Mononuclear cell (primary cell): ENCODE data around the gene SMAD4. TPM values are rescaled to one million over a fixed set of nuclear protein-coding genes. Genes with fewer than 3 reads are reported as not detected.

Source experiments
- H3K27me3 ChIP-seq: 2 replicates; pipeline ENCODE4 v1.6.0; 2011; ENCODE audit warnings: low read length, control low read depth; ENCODE audit not compliant: insufficient read depth
- H3K4me1 ChIP-seq: 2 replicates; pipeline ENCODE4 v1.5.1; 2011; ENCODE audit warnings: mild to moderate bottlenecking, low read length, control low read depth; ENCODE audit not compliant: insufficient read depth
- H3K4me3 ChIP-seq: 2 replicates; pipeline ENCODE4 v1.5.1; 2011; ENCODE audit warnings: mild to moderate bottlenecking, low read length, moderate library complexity
- H3K9me3 ChIP-seq: 2 replicates; pipeline ENCODE4 v1.5.1; 2011; ENCODE audit warnings: low read depth, mild to moderate bottlenecking, control low read depth, low read length
- total RNA-seq: library from RNA; depleted of rRNA; stranded (reverse); fragments of >200 nt; gene quantifications from one replicate; pipeline ENCODE4 v1.2.3, GENCODE V29; 2012

SMAD4 gene
- total RNA-seq, 1 donor = 77.9 TPM

DNA sequence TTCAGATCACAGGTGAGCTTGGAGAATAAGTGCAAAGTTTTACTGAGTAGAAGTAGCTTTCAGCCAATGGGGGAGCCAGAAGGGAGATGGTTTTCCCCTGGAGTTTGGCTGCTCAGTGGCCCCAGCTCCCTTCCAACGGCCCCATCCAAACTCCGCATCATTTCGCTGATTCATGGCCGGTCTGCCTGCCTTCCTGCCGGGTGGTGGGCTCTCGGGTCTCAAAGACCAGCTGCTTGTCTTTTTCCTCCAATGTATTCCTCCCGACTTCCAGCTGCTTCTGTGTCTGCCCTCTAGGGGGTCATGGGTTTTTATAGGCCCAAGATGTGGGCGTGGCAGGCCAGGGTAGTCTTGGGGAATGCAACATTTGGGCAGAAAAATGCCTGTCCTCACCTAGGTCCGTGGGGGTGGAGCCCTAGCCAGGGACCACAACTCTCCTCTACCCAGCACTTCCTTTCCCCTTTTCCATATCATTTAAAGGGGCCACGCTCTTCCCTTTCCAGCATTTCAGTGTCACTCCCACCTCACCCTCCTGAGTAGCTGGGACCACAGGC is 94.0 kb downstream of the SMAD4 start:
- Histone ChIP-seq H3K9me3 (no peaks in the 10 kb centered on the region), H3K27me3 (no peaks in the 10 kb centered on the region), H3K4me3 (no peak overlapping the region), H3K4me1 (no peaks in the 10 kb centered on the region)

- H3K4me3 ChIP-seq = no peak overlapping the region
- no peaks in the 10 kb centered on the region for H3K27me3 ChIP-seq
- no peaks in the 10 kb centered on the region for H3K4me1 ChIP-seq
- no peaks in the 10 kb centered on the region for H3K9me3 ChIP-seq
Observed at GRCh38 chr18:51125976-51126375, 96.0 kb downstream of the SMAD4 start.

DNA sequence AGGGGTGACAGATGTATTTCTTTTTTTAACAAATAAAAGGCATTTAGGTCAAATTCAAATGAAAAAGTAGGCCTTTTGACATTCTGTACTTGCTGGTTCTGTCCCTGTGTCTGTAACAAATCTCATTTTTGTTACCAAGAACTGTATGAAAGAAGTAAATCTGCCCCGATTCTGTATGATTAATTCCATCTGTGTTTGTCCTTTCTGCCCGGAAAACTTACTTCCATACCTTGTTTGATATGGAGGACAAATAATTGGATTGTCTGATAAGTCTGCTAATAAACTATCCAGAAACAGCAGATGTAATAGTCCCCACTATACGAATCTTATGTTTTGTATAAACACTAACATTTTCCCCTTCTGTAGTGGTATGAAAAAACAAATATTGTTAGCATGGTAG is 97.7 kb downstream of the SMAD4 start:
- Histone ChIP-seq H3K9me3 (no peaks in the 10 kb centered on the region), H3K4me1 (no peaks in the 10 kb centered on the region), H3K4me3 (no peak overlapping the region), H3K27me3 (no peaks in the 10 kb centered on the region)

DNA sequence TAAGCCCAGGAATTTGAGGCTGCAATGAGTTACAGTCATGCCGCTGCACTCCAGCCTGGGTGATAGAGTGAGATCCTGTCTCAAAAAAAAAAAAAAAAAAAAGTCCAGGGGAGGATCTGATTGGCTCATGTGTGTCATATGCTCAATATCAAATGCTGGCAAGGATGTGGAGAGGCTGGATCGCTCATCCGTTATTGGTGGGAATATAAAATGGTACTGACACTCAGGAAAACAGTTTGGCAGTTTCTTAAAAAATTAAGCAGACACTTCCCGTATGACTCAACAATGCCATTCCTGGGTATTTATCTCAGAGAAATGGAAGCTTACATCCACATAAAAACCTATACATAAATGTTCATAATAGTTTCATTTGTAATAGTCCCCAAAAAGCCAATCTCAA is 98.5 kb downstream of the SMAD4 start:
- Histone ChIP-seq H3K27me3 (no peaks in the 10 kb centered on the region), H3K4me3 (no peak overlapping the region), H3K4me1 (no peaks in the 10 kb centered on the region), H3K9me3 (no peaks in the 10 kb centered on the region)

- H3K9me3 ChIP-seq = no peaks in the 10 kb centered on the region
- H3K4me1 ChIP-seq = no peaks in the 10 kb centered on the region
- H3K4me3 ChIP-seq = no peak overlapping the region
- no peaks in the 10 kb centered on the region for H3K27me3 ChIP-seq
Observed at GRCh38 chr18:51132256-51132935, 102.4 kb downstream of the SMAD4 start.

DNA sequence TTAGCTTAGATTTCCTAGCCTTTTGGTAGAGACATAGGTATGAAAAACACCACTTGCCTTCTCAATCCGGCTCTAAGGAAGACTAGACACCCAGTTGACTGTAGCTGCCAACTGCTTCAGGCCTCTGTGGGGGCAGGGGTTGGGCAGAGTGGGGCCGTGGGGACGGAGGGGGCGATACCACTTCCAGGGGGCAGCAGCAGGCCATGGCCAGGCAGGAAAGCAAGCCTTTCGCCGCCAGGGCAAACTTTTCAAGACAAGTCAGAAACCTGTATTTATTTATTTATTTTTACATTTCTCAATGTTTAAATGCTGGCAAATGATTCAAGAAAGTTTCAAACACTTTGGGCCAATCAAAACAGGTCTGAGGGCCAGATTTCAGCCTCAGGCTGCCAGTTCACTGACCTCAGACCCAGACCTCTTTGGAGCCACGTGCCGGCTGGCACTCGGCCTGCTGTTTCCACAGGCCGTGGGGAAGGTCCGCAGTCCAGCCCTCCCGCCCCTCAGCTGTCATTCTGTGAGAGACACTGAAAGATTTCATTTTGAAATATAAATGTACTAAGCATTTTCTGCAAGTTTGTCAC is 103.7 kb downstream of the SMAD4 start:
- Histone ChIP-seq H3K27me3 (no peaks in the 10 kb centered on the region), H3K9me3 (no peaks in the 10 kb centered on the region), H3K4me1 (no peaks in the 10 kb centered on the region), H3K4me3 (no peak overlapping the region)

Other genes starting within 250 kb of the SMAD4 start
- under 0.01 TPM for gene MRO, start 210.2 kb upstream of the SMAD4 start, total RNA-seq
- 42.2 TPM for gene ME2, start 151.1 kb upstream of the SMAD4 start, total RNA-seq
- gene ELAC1, start 62.2 kb upstream of the SMAD4 start, total RNA-seq = 8.7 TPM
- gene MEX3C, start 167.5 kb downstream of the SMAD4 start, total RNA-seq = 107 TPM